GM18861 (cell line): ENCODE data around the gene FGFR3.

Source experiments
- ATAC-seq: cut with Tn5 transposase; IDR thresholded peaks from one replicate; pipeline ENCODE4 v1.9.1; 2021; ENCODE audit not compliant: unreplicated experiment

FGFR3 gene

GRCh38 chr4:1769692-1770091 lies 23.4 kb upstream of the FGFR3 start:
- no peak for ATAC-seq

GRCh38 chr4:1770245-1770644 lies 22.8 kb upstream of the FGFR3 start:
- no peak for ATAC-seq

DNA sequence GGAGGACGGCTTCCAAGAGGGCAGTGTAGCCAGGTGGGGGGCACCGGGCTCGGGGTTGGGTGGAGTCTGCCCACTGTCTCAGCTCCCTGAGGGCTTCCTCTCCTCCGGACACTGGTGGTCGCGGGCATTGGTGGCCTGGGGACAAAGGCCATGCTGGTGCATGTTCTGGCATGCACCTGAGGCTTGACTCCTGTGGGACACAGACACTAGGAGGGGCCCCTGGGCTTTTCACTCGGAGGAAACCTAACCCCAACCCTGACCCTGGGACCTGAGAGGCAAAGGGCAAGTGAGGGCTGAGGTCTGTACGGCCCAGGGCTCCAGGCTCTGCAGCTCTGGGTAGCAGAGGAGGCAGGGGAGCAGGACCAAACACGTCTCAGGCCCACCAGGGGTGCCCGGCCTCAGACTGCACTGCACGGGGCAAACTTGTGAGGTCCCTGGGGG lies 22.3 kb upstream of the FGFR3 start:
- no peak for ATAC-seq

DNA sequence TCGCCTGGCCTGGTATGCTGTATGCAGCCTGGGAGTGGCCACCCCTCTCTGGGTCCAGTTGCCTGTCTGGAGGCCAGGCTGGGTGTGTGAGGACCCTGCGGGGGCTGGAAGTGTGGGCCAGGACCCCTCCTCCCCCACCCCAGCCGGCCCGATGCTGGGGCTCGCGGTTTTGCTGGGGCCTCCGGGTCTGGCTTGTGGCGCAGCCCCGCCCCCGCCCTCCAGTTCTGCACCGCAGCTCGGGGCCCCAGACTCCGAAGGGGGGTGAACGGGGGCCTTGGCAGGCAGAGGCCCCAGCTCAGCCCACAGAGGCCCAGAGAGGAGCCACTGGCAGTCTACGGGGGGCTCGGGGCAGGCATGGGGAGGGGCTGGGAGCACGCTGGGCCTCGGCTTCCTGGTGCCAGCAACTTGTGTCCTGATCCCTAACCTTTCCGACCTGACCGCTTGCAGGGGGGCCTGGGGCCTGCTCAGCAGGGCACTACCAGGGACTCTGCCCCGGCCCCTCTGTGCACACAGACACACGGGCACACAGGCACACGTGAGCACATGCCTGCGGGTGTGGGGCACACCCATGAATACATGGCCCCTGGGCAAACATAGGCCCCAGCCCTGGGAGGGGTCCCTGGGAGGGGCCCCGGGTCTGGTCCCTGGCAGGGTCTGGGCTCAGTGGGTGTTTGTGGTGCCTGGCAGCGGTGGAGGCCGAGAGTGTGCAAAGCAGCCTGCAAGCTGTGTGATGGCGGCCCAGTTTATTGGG lies 21.4 kb upstream of the FGFR3 start:
- ATAC-seq, result no peak

GRCh38 chr4:1772853-1773538 lies 20.1 kb upstream of the FGFR3 start:
- ATAC-seq, result no peak

GRCh38 chr4:1773754-1774153 lies 19.3 kb upstream of the FGFR3 start:
- no peak for ATAC-seq

DNA sequence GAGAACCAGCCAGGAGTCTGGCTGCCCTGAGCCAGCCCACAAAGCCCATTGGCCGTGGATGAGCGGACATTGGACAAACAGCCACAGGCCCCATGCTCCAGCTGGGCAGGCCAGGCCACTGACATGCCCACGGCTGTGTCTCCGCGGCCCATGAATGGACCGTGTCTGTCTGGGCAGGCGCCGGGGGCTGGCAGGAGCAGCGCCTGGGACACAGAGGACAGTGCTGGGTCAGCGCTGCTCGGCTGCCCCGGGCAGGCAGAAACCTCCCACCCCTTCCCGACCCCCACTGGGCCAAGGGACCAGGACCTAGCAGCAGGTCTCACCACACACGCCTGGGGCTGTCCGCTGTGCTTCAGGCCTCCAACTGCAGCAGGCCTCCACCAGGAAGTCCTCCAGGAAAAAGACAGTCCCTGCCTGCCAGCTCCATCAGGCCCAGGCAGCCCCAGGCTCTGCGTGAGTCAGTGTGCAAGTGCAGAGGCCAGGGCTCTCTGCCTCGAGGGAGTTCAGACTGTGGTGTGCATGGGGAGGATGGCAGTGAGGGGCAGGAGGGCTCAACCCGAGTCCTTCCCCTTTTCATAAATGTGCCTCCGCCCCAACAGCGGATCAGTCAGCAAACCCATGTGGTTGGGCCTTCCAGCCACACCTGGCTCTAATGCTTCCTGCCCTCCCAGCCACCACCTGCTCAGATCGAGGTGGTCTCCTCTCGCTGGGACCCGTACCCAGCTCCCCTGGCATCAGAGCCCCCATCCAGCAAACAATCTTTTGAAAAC lies 17.2 kb upstream of the FGFR3 start:
- ATAC-seq, result no peak

- ATAC-seq, result no peak
These were observed 16.5 kb upstream of the FGFR3 start for GRCh38 chr4:1776521-1777161.

DNA sequence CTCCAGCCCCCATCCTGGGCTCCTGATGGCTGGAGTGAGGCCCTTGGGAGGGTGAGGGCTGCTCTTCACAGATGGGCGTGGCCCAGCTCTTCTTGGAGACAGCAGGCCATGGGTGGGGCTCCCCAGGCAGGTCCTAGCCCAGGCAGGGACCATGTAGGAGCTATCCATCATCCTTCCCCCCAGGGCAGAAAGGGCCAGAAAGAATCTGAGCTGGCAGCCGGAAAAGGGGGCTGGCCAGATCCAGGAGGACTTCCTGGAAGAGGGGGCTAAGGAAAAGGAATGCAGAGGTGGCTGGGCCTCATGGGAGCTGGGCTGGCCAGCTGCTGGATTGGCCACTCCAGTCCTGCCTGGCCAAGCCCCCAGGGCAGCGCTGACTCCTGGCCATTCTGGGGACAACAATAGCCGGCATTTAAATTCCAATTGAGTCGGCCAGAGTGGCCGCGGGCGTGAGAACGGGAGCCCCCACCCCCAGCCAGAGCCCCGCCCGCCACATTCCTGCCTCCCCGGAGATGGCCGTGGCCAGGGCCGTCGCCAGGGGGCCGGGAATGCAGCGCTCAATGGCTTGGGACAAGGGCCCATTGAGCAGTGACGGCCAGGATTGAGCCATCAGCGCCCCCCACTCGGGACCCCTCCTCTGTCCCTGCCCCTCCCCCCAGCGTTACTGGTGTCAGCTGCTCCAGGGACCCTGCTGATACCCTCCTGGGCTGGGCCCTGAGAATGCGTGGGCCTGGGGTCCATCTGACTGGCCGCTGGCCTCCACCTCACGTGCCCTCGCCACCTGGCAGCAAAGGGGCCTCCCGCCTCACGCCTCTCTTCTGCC lies 15.1 kb upstream of the FGFR3 start:
- ATAC-seq, result no peak

- no peak for ATAC-seq
These were observed 14.3 kb upstream of the FGFR3 start for GRCh38 chr4:1778642-1779392.

DNA sequence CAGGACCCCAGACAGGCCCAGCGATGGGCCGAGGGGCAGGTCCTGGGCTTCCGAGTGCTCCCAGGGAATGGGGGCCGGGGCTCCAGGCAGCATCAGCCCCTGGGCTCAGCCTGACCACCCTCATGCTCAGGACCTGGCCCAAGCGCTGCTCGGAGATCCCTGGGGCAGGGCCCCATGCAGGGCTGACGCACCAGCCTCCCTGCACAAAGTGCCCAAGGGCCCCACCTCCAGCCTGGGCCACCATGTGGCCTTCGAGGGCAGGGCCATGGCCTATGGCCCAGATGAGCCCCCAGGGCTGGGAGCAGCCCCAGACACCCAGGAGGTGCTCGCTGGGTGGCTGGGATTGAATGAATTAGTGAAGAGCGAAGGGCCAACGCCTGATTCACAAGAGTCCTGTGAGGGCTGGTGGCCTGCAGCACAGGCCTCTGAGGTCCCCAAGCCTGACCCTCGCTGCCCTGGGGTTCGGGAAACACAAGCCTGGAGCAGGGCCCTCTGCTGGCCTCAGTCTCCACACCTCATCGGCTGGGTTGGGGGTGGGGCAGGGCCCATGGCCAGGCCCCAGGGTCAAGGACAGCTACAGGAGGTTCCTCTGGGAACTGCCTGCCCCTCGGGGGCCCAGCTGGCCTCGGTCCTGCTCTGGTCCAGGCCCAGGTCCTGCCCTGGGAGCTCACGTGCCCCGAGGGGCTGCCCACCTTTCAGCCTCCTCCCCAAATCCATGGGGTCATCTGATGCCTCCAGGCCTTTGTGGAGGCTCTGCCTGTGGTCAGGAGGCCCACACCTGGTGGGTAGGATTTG lies 13.3 kb upstream of the FGFR3 start:
- no peak for ATAC-seq

- ATAC-seq, result no peak
These were observed 12.7 kb upstream of the FGFR3 start for GRCh38 chr4:1780435-1780834.

- no peak for ATAC-seq
These were observed 10.1 kb upstream of the FGFR3 start for GRCh38 chr4:1783015-1783414.

DNA sequence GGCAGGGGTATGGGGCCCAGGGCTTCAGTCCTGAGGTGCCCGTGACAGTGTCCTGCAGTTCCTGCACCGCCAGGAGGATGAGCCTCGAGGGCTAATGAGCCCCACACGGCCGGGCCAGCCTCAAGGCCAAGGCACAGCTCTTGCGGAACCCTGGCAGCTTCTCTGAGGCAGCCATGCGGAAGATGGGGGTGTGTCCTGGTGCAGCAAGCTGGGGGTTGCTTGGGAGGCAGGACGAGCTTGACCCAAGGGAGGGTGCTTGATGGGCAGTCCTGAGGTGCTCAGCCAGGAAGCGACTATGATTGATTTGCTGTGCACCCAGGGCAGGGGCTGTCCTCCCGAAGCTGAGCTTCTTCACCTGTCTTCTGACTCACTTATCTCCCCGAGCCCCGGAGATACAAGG lies 9.1 kb upstream of the FGFR3 start:
- ATAC-seq, result no peak

- ATAC-seq, result no peak
These were observed 8.7 kb upstream of the FGFR3 start for GRCh38 chr4:1784395-1784788.

GRCh38 chr4:1784789-1785591 lies 8.1 kb upstream of the FGFR3 start:
- ATAC-seq, result no peak

- ATAC-seq, result no peak
These were observed 7.5 kb upstream of the FGFR3 start for GRCh38 chr4:1785592-1785991.
